CD8-positive, alpha-beta memory T cell (primary cell): ENCODE measurements around the gene ATP5ME. TPM values are rescaled to one million over a fixed set of nuclear protein-coding genes. Genes with fewer than 3 reads are reported as not detected.

ENCODE experiments used
- CTCF ChIA-PET: fragments of 350-600 bp; sonication (Branson Sonifier 250); formaldehyde crosslinking; loops from one replicate; lab custom pipeline; 2021; ENCODE audit warnings: antibody characterized with exemption; lab: Charles Lee
- POLR2A ChIA-PET: fragments of 350-600 bp; sonication (Branson Sonifier 250); formaldehyde crosslinking; loops from one replicate; lab custom pipeline; 2021; ENCODE audit warnings: antibody characterized with exemption; lab: Charles Lee
- DNase-seq, 5 donors: peaks; one replicate each; pipeline versions ENCODE4 v3.0.0 to v3.0.0-alpha.2; 2020 to 2022; ENCODE audit warnings: mixed read lengths in 1 of 5
- H3K27ac ChIP-seq: one replicate; pipeline ENCODE4 v1.7.0; 2013; ENCODE audit warnings: low read depth, mild to moderate bottlenecking, low read length, moderate library complexity
- H3K27me3 ChIP-seq: 2 replicates; pipeline ENCODE4 v1.7.0; 2013; ENCODE audit warnings: low read length, mild to moderate bottlenecking; ENCODE audit not compliant: insufficient read depth, poor library complexity, severe bottlenecking
- H3K36me3 ChIP-seq: 2 replicates; pipeline ENCODE4 v1.7.0; 2013; ENCODE audit warnings: mild to moderate bottlenecking, low read length, moderate library complexity; ENCODE audit not compliant: insufficient read depth
- H3K4me1 ChIP-seq: 2 replicates; pipeline ENCODE4 v1.7.0; 2013; ENCODE audit warnings: mild to moderate bottlenecking, low read length, moderate library complexity; ENCODE audit not compliant: insufficient read depth
- H3K4me3 ChIP-seq: 2 replicates; pipeline ENCODE4 v1.7.0; 2013; ENCODE audit warnings: mild to moderate bottlenecking, low read length
- H3K9me3 ChIP-seq: 2 replicates; pipeline ENCODE4 v1.7.0; 2013; ENCODE audit warnings: mild to moderate bottlenecking, low read length
- H3K27ac Mint-ChIP-seq, 8 donors: one replicate each; pipeline ENCODE4 v1.8.0; 2020 to 2021; ENCODE audit warnings: mixed read lengths in 8 of 8, mild to moderate bottlenecking in 6 of 8, inconsistent platforms in 3 of 8, moderate library complexity in 3 of 8
- H3K27me3 Mint-ChIP-seq, 2 donors: one replicate each; pipeline ENCODE4 v1.8.0; 2020 to 2021; ENCODE audit warnings: mixed read lengths in 2 of 2, mild to moderate bottlenecking in 1 of 2, moderate library complexity in 1 of 2
- H3K36me3 Mint-ChIP-seq, 3 donors: one replicate each; pipeline ENCODE4 v1.8.0; 2020 to 2021; ENCODE audit warnings: mixed read lengths in 3 of 3, inconsistent platforms in 1 of 3, mild to moderate bottlenecking in 1 of 3
- H3K4me1 Mint-ChIP-seq, 3 donors: one replicate each; pipeline ENCODE4 v1.8.0; 2020 to 2021; ENCODE audit warnings: mixed read lengths in 3 of 3, inconsistent platforms in 1 of 3, mild to moderate bottlenecking in 1 of 3
- H3K4me3 Mint-ChIP-seq, 7 donors: one replicate each; pipeline ENCODE4 v1.8.0; 2020 to 2021; ENCODE audit warnings: mixed read lengths in 7 of 7, mild to moderate bottlenecking in 6 of 7, moderate library complexity in 4 of 7, inconsistent platforms in 2 of 7
- H3K9me3 Mint-ChIP-seq, 5 donors: one replicate each; pipeline ENCODE4 v1.8.0; 2020 to 2022; ENCODE audit warnings: mixed read lengths in 5 of 5, mild to moderate bottlenecking in 3 of 5, moderate library complexity in 2 of 5, inconsistent platforms in 1 of 5
- polyA plus RNA-seq: library from polyadenylated mRNA; unstranded; fragments of 300-500 nt; fragmentation: Illumina TruSeq; gene quantifications from one replicate; pipeline ENCODE4 v1.2.3, GENCODE V29; 2021
- total RNA-seq, 2 experiments: library from RNA; stranded (reverse); gene quantifications; one replicate each; pipeline ENCODE4 v1.2.3, GENCODE V29; 2021

ATP5ME gene, protein sequence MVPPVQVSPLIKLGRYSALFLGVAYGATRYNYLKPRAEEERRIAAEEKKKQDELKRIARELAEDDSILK
- 100 to 1,000 TPM; 284 to 291 TPM for total RNA-seq
- 441 TPM for polyA plus RNA-seq

DNA sequence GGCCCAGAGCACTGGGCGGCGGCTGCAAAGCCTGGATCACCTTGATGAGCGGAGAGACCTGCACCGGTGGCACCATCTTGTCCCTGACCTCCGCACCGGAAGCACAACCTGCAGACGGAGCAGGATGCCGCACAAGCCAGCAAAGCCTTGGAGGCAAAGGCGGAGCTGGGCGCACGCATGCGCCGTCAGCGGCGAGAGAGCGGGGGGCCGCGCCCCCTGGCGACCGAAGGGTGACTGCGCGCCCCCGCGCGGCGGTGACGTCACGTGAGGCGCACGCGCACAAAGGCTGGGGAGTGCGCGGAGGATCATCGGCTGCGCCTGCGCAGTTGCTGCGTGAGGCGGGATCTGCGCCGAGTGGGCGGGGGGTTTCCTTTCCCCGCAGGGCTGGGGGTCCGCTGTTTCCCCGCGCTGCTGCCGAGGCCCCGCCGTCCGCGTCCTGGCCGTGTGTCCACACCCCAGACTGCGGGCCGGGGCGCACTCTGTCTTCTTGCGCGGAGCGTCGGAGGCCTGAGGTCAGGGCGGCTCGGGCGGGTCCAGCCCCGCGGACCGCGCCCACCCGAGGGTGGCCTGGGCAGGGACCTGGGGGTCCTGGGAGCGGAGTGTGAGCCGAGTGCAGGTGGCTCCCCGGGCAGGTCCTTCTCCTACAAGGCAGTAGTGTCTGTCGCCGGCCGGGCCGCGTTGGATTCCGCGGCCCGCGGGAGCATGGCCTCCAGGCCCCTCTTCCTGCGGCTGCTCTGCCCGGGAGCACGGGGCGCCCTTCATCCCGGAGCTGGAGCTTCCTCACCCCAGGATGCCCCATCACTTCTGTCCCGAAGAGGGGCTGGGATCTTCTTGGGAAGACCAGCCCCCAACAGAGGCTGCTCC is at the start of gene ATP5ME, which contains the start of gene MYL5:
Gene ATP5ME (minus strand): TSS at position 105 of the 864 bp plus-strand sequence. CDS start 29 bp downstream, at position 76.
Gene MYL5 (plus strand): TSS at position 371 of the 864 bp plus-strand sequence. CDS start 3,485 bp downstream, outside the sequence.
- Histone ChIP-seq H3K4me1 (peaks cover 19% of the 10 kb centered on the region), H3K4me3 (peak within 1 kb of the TSS; percentile 78), H3K36me3 (peaks cover 17% of the 10 kb centered on the region), H3K9me3 (no peaks in the 10 kb centered on the region), H3K27ac (peak within 1 kb of the TSS; percentile 98), H3K27me3 (no peaks in the 10 kb centered on the region)
- Mint-ChIP-seq H3K27me3 (no peaks in the 10 kb centered on the region), H3K9me3 (no peaks in the 10 kb centered on the region), H3K4me1 (peaks cover 6 to 17% (median 9%) of the 10 kb centered on the region in 3 donors), H3K4me3 (peak within 1 kb of the TSS; percentile 82 to 95 (median 90)), H3K36me3 (peaks cover 0 to 33% (median 5%) of the 10 kb centered on the region in 3 donors), H3K27ac (peak within 1 kb of the TSS; percentile 83 to 96 (median 86))
- peak; percentile 97 to 99 (median 99) for DNase-seq
- CTCF ChIA-PET = interaction anchor here (1.0 to 2.1 kb wide), 6 partner anchors 10 to 336 kb away, joined by 3 to 19 read pairs (median 3); partner anchors contain the start of gene ZNF141
- POLR2A ChIA-PET = interaction anchor here (0.7 to 1.5 kb wide), 6 partner anchors 8 to 1038 kb away, joined by 3 to 21 read pairs (median 4); partner anchors contain the start of gene SLBP

DNA sequence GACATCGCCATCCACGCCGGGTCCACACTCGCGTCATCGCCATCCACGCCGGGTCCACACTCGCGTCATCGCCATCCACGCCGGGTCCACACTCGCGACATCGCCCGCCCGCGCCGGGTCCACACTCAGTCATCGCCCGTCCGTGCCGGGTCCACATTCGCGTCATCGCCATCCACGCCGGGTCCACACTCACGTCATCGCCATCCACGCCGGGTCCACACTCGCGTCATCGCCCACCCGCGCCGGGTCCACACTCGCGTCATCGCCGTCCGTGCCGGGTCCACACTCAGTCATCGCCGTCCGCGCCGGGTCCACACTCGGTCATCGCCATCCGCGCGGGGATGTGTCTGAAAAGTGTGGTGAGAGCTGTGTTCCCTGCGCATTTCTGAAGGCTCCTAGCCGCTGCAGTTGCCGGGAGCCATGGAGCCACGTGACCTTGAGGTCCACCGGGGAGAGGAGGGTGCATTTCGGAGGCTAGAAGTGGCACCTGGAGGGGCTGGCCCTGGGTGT is 48.8 kb upstream of the ATP5ME start:
- peaks cover 0 to 34% (median 15%) of the 10 kb centered on the region in 3 donors for H3K4me1 Mint-ChIP-seq
- no peak for DNase-seq
- Histone ChIP-seq H3K4me3 (no peak overlapping the region), H3K4me1 (no peaks in the 10 kb centered on the region), H3K27ac (no peak overlapping the region), H3K36me3 (no peaks in the 10 kb centered on the region), H3K27me3 (no peaks in the 10 kb centered on the region), H3K9me3 (no peaks in the 10 kb centered on the region)
- peaks cover 0 to 31% (median 2%) of the 10 kb centered on the region in 3 donors for H3K36me3 Mint-ChIP-seq
- H3K27ac Mint-ChIP-seq = no peak overlapping the region
- ChIA-PET POLR2A (no interaction called here), CTCF (no interaction called here)
- H3K27me3 Mint-ChIP-seq = no peaks in the 10 kb centered on the region
- H3K9me3 Mint-ChIP-seq = peaks cover 0 to 1% (median 0%) of the 10 kb centered on the region in 5 donors
- H3K4me3 Mint-ChIP-seq = no peak overlapping the region

DNA sequence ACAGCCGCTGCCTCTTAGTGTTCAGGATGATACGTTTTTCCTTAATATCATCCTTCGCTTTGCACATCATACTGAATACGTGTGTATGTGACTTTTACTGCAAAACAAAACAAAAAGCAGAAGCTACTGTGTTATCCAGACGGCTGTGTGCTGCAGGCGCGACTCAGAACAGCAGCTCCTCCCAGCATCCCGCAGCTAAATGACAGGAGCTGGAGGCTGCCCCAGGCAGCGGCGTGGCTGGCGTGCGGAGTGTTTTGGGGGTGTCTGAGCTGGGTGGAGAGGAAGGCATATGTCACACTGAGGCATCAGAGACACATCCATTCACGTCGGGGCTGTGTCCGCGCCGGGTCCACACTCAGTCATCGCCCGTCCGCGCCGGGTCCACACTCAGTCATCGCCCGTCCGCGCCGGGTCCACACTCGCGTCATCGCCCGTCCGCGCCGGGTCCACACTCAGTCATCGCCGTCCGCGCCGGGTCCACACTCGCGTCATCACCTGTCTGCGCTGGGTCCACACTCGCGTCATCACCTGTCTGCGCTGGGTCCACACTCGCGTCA is 48.2 kb upstream of the ATP5ME start:
- peaks cover 0 to 37% (median 18%) of the 10 kb centered on the region in 3 donors for H3K4me1 Mint-ChIP-seq
- no peak for DNase-seq
- H3K27me3 Mint-ChIP-seq = no peaks in the 10 kb centered on the region
- Histone ChIP-seq H3K4me1 (no peaks in the 10 kb centered on the region), H3K27ac (no peak overlapping the region), H3K9me3 (no peaks in the 10 kb centered on the region), H3K27me3 (no peaks in the 10 kb centered on the region), H3K4me3 (no peak overlapping the region), H3K36me3 (no peaks in the 10 kb centered on the region)
- ChIA-PET CTCF (no interaction called here), POLR2A (no interaction called here)
- no peak overlapping the region for H3K27ac Mint-ChIP-seq
- peaks cover 0 to 26% (median 2%) of the 10 kb centered on the region in 3 donors for H3K36me3 Mint-ChIP-seq
- H3K4me3 Mint-ChIP-seq = no peak overlapping the region
- peaks cover 0 to 1% (median 0%) of the 10 kb centered on the region in 5 donors for H3K9me3 Mint-ChIP-seq

DNA sequence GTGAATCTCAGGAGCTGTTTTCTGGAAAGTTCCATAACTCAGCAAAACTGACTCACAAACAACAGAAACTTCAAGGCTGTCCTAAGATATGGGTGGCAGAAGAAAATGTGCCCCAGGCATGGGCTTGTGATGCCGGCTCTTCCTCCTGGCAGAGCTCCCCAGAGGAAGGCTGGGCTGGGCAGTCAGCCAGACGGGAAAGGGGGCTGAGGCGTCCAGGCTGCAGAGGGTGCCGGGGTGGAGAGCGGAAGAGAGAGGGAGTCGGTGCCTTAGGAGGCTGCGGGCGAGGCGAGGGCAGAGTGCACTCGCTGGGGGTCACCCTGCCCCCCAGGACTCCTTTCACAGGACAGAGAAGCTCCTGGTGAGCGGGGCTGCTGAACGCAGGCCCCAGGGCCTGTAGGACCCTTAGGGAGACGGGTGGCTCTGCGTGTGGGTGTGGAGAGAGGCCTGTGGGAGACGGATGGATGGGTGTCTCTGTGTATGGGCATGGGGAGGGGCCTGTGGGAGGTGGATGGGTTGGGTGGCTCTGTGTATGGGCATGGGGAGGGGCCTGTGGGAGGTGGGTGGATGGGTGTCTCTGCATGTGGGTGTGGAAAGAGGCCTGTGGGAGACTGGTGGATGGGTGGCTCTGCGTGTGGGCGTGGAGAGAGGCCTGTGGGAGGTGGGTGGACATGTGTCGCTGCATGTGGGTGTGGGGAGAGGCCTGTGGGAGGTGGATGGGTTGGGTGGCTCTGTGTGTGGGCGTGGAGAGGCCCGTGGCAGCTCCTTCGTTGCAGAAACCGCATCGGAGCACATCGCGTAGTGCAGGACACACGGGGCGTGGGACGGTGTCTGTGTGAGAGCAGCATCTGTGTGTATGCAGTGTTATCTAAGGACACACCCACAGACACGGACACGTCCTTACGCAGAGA is 47.4 kb upstream of the ATP5ME start:
- no peaks in the 10 kb centered on the region for H3K27me3 ChIP-seq
- no peak overlapping the region for H3K27ac ChIP-seq
- H3K4me1 Mint-ChIP-seq = peaks cover 4 to 33% (median 18%) of the 10 kb centered on the region in 3 donors
- no peak overlapping the region for H3K4me3 ChIP-seq
- peak overlapping the region in 1 of 8 donors; percentile 61 for H3K27ac Mint-ChIP-seq
- ChIA-PET POLR2A (no interaction called here), CTCF (no interaction called here)
- H3K9me3 ChIP-seq = no peaks in the 10 kb centered on the region
- H3K4me1 ChIP-seq = no peaks in the 10 kb centered on the region
- H3K27me3 Mint-ChIP-seq = no peaks in the 10 kb centered on the region
- peaks cover 0 to 27% (median 2%) of the 10 kb centered on the region in 3 donors for H3K36me3 Mint-ChIP-seq
- H3K36me3 ChIP-seq = no peaks in the 10 kb centered on the region
- DNase-seq = no peak
- peaks cover 0 to 1% (median 0%) of the 10 kb centered on the region in 5 donors for H3K9me3 Mint-ChIP-seq
- no peak overlapping the region for H3K4me3 Mint-ChIP-seq

DNA sequence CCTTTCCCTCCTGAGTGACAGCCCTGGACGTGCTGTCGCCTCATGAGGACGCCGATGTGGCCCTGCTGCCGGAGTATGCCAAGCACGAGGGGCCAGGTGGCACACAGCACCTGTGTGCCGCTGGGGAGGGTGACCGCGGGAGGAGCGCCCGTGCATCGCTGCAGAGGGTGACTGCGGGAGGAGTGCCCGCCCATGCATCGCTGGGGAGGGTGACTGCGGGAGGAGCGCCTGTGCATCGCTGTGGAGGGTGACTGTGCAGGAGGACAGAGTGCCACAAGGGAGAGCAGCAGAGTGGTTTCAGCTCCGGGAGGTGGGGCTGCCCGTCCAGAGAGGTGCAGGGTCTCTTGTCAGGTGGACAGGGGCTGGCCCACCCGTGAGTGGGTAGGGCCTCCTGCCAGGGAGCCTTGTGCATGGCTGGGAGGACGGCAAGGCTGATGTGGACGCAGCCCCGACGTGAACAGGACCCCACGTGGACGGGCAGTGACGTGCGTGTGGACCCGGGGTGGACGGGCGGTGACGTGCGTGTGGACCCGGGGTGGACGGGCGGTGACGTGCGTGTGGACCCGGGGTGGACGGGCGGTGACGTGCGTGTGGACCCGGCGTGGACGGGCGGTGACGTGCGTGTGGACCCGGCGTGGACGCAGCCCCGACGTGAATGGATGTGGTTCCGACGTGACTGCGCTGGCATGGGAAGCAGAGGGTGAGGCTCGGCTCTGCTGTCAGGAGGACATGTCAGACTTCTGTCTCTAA is 46.2 kb upstream of the ATP5ME start:
- Mint-ChIP-seq H3K27me3 (no peaks in the 10 kb centered on the region), H3K4me3 (no peak overlapping the region), H3K27ac (peak overlapping the region in 1 of 8 donors; percentile 36), H3K4me1 (peaks cover 6 to 34% (median 16%) of the 10 kb centered on the region in 3 donors), H3K36me3 (peaks cover 0 to 27% (median 2%) of the 10 kb centered on the region in 3 donors), H3K9me3 (peaks cover 0 to 1% (median 0%) of the 10 kb centered on the region in 5 donors)
- Histone ChIP-seq H3K4me3 (no peak overlapping the region), H3K27me3 (no peaks in the 10 kb centered on the region), H3K27ac (no peak overlapping the region), H3K9me3 (no peaks in the 10 kb centered on the region), H3K4me1 (no peaks in the 10 kb centered on the region), H3K36me3 (no peaks in the 10 kb centered on the region)
- DNase-seq = no peak
- CTCF ChIA-PET = interaction anchor here (0.6 to 1.2 kb wide), 2 partner anchors 22 to 29 kb away, joined by 3 read pairs; no protein-coding TSS in a partner anchor
- POLR2A ChIA-PET = no interaction called here

DNA sequence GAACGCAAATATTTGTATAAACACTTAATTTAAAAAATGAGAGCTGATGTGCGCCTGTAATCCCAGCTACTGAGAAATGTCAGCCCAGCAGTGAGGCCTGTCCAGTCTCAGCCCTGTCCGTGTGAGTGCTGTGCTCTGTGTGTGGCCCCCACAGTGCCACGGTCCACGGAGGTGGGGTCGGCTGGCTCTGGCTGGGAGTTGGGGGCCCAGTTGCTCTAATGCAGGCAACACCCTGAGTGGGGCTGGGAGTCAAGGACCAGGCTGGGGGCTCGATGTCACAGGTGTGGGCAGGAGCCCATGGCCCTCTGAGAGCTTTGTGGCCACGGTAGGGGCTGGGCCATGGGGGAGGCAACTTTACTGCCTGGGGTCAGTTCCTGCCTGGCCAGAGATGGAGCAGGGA is 44.4 kb upstream of the ATP5ME start:
- no peak for DNase-seq
- Histone ChIP-seq H3K4me1 (no peaks in the 10 kb centered on the region), H3K9me3 (no peaks in the 10 kb centered on the region), H3K4me3 (no peak overlapping the region), H3K27ac (no peak overlapping the region), H3K36me3 (no peaks in the 10 kb centered on the region), H3K27me3 (no peaks in the 10 kb centered on the region)
- POLR2A ChIA-PET = no interaction called here
- CTCF ChIA-PET = no interaction called here
- Mint-ChIP-seq H3K4me3 (no peak overlapping the region), H3K4me1 (peaks cover 9 to 33% (median 14%) of the 10 kb centered on the region in 3 donors), H3K36me3 (peaks cover 0 to 28% (median 2%) of the 10 kb centered on the region in 3 donors), H3K27me3 (no peaks in the 10 kb centered on the region), H3K9me3 (peaks cover 0 to 1% (median 0%) of the 10 kb centered on the region in 5 donors), H3K27ac (no peak overlapping the region)
